Esophagus mucosa (tissue), 1 donor: ENCODE measurements around the gene CYRIA. TPM values are rescaled to one million over a fixed set of nuclear protein-coding genes. Genes with fewer than 3 reads are reported as not detected.

ENCODE experiments used
- ATAC-seq: fragments of 200-7000 bp; cut with Tn5 transposase; one replicate; pipeline ENCODE4 v1.9.1; 2020
- total RNA-seq: library from RNA; stranded (reverse); gene quantifications from one replicate; pipeline ENCODE4 v1.2.4, GENCODE V29; 2023
- donor health status: DM: yes; HTN: yes; CAD: no.

Gene CYRIA
- total RNA-seq, 1 donor from 2014 or later: 1.3 TPM

DNA sequence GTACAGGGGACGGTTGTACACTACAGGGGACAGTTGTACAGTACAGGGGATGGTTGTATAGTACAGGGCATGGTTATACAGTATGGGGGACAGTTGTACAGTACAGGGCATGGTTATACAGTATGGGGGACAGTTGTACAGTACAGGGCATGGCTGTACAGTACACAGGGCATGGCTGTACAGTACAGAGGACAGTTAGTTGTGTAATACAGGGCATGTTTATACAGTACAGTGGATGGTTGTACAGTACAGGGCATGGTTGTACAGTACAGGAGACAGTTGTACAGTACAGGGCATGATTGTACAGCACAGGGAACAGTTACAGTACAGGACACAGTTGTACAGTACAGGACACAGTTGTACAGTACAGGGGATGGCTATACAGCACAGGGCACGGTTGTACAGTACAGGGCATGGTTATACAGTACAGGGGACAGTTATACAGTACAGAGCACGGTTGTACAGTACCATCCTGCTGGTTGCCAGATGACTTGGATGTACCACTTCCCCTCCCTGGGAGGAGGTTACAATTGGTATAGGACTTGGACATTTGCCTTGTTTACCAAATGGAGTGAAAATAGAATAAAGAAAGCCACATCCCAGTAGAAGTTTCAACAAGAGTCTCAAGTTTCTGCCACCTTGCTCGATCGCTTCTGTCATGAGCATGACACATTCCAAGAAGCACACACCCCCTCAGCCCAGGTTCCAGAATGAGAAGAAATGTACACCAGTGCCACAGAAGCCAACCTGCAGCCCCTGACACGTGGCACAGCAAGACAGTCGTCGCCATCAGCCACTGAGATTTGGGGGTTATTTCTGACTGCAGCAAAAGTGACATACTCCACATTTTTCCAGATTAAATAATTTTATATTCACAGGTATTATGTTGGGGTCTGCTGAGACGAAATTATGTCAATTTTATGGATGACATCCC is 16.0 kb downstream of the CYRIA start:
- ATAC-seq: no peak

DNA sequence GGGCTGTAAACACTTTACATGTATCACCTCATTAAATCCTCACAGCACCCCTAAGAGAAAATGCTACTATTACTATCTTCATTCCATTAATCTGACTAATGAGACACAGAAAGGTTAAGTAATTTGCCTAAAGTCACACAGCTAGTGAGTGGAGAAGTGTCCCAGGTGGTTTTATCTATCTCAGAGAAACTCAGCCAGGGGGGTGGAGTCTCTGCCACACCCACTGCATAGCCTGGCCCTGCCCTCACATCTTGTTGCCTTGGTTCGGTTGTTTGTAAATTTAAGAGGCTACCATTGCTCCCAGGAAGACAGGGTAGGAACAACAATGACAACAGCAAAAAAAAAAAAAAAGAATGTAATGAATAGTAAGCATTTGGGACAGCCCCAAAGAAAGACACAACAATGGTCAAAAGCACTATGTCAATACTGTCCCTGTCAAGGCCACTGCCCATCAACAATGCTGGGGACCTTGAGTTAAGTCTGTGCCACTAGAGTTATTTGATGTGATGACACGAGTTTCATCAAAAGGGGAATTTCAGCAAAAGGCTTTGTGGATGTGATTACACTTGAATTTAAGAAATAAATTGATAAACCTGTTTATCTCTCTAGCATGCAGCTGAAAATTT is 17.5 kb downstream of the CYRIA start:
- no peak for ATAC-seq

GRCh38 chr2:16645775-16646559 is 19.7 kb downstream of the CYRIA start:
- ATAC-seq: no peak

- ATAC-seq: no peak
These were observed 20.5 kb downstream of the CYRIA start for GRCh38 chr2:16645088-16645487.

DNA sequence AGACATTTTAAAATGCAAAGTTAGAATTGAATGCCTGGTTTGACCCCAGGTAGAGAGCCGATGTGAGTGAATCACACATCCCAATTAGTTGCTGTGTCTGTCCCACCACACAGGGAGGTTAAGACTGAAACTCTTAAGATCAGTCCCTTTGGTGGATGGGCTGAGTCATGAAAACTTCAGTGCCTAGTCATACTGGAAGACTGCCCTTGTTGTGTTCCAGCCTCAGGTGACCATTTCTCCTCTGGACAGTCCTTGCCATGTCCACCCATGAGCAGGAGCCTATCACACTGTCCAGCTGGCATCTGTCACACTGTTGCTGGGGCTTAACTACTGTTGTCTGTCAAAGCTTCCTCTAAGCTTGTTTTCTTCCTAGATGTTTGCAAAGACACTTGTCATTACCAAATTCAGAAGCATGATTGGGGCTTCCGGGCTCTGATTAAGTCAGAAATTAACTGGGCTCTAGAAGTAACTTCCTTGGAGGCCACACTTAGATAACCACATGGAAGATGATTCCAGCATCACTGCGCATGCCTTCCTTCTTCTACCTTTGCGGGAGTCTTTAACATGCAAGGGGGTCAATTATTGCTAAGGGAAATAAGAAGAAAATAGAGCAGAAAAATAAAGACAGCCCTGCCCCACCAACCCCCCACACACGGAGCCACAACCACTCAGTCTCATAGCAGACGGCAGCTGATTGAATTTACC is 21.3 kb downstream of the CYRIA start:
- no peak for ATAC-seq

GRCh38 chr2:16643099-16643498 is 22.5 kb downstream of the CYRIA start:
- ATAC-seq: peak; percentile 46

DNA sequence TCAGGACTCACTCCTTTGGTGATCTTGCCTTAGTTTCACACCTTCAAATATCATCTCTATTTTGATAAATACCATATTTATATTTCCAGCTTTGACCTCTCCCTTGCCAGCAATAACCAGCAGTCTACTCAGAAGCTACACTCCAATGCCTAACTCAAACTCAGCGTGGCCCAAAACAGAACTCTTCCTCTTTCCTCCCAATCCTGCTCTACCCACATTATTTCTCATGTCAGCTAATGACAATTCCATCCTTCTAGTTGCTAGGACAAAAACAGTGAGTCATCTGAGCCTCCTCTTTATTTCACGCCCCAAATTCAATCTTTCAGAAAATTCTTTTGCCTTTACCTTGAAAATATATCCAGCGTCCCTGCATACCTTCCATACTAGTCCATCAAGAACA is 23.5 kb downstream of the CYRIA start:
- no peak for ATAC-seq

- ATAC-seq: no peak
These were observed 24.1 kb downstream of the CYRIA start for GRCh38 chr2:16641509-16641908.

- ATAC-seq: no peak
These were observed 24.8 kb downstream of the CYRIA start for GRCh38 chr2:16640867-16641266.

DNA sequence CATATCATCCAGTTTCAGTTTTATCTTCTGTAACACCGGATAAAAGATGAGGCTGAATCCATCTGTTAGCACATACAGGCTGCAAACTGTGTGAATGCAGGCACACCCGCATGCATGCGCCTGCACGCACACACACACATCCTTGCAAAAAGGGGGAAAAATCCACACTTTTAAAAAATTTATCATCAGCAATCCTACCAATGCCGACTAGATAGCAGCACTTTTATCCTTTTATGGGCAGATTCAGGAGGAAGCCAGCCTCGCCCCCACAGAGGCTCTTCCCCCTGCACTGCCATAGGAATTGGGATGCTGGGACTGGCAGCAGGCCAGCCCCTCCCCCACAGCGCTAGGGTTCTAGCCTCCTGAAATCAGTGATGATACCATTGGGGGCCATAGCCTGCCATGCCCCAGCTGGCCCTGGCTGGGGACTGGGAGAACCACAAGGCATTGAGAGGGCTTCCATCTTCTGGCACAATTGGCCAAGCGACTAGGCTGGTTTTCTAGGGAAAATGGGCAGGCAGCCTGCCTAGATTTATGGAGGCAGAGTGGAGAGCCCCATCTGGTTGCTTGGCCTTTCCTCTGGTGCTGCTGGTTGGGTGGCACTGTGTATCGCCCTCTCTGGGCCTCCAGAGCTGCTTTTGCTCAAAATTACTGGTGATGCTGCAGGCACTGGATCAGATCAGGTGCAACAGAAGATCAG is 25.5 kb downstream of the CYRIA start:
- ATAC-seq: no peak

DNA sequence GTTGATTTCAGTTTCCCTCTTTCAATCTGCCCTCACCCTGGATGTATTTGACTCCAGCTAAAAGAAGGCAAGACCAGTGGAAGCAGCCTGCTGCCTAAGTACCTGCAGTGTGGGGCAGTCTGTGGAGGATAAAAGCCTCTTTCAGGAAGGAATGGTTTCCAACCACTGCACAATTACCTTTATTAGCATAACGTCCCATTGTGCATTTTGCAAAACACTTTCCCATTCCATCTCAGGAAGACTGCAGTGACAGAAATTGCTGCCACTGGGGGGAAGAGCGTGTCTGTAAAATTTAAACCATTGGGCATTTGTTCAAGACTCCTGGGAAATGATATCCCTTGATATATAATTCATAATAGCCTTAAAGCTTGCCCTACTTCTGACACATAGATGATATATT is 26.2 kb downstream of the CYRIA start:
- no peak for ATAC-seq

- ATAC-seq: no peak
These were observed 26.7 kb downstream of the CYRIA start for GRCh38 chr2:16638946-16639345.

DNA sequence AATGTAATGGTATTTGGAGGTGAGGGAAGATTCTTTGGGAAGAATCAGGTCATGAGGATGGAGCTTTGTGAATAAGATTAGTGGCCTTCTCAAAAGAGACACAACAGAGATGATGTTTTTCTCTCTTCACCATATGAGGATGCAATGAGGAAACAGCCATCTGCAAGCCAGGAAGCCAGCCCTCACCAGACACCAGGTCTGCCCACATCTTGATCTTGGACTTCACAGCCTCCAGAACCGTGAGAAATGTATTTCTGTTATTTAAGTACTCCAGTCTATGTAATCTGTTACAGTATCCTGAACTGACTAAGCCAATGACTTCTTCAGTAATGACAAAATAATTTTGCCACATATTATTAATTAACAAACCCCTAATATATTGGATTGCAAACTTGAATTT is 28.3 kb downstream of the CYRIA start:
- no peak for ATAC-seq

GRCh38 chr2:16635791-16636699 is 29.6 kb downstream of the CYRIA start:
- no peak for ATAC-seq

GRCh38 chr2:16633621-16634430 is 31.8 kb downstream of the CYRIA start:
- ATAC-seq: peak; percentile 80

GRCh38 chr2:16632598-16632997 is 33.0 kb downstream of the CYRIA start:
- ATAC-seq: no peak

DNA sequence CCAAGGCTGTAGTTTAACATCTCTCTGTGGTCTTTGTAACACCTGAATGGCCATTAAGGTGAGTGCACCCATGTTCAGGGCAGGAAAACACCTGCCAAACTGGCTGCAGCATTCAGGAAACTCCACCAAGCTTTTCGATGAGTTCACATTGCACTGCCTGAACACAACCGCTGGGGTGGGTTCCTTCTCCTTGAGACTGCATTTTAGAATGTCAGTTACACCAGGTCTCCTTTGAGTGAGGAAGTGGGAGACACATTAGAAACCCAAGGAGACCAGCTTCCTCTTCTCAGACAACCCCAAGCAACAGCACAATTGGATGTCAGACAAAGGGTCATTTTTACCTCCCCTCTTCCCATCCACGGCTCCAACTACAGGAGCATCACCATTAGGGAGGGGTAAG is 35.2 kb downstream of the CYRIA start:
- no peak for ATAC-seq

DNA sequence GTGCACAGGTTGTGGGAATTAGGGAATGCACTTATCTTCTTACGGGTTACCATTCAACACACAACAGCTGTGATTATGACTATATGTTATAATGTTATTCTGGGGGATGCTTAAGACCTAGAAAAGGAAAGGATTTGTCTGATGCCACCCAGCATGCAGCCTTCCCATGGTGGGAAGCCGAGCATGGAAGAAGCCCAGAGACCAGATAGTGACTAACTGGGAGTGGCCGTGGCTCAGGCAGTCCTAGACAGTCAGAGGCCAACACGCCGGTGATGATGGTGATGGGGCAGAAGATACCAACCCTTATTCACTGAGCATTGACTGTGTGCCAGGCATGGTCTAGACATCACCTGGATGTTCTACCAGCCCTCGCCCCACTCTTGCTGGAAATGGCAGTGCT is 35.9 kb downstream of the CYRIA start:
- ATAC-seq: no peak

DNA sequence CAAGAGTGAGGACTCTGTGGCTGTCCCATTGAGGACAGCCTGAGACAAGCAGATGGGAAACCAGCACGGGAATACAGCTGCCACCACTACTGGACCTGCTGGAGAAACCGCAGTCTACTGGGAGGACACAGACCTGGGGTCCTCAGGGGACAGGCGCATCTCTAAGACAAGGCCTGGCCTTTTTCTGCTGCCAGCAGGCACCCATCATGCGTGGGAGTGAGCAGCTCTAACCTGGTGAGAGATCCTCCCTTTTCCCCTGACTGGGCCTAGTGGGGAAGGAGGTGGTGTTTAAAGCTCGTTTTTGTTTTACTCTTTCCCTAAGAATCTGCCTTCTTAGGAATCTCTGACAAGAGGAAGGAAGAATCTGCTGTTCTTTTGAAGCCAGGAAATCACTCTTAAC is 36.6 kb downstream of the CYRIA start:
- no peak for ATAC-seq

DNA sequence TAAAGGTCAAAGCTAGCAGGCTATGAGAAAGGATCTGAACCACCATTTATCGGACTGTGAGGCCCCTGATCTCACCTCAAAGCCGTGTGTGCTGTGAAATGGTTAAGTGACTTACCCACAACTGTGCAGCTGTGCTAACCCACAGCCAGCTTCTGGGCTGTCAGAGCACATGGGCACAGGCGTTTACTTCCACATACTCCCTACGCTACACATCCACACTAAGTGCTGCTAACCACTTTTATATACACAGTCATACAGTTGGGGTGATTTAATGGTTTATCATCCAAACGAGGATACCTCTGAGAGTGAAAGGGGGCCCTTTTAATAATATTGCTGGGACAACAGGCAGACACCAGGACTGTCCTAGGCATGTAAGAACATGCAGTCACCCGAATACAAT is 37.3 kb downstream of the CYRIA start:
- ATAC-seq: no peak
